ENCODE results near the gene ARHGAP31. TPM values are rescaled to one million over a fixed set of nuclear protein-coding genes. Genes with fewer than 3 reads are reported as not detected.

Gene ARHGAP31
- total and polyA plus RNA-seq, 4 donors: 0.99 to 4.6 (median 2.6) TPM

- TF ChIP-seq JUND (IDR thresholded peaks at IDR 0.05) (no peak), HNF4A (conservative IDR thresholded peaks at IDR 0.05) (no peak)
Measured at GRCh38 chr3:119428538-119428937, 134.4 kb downstream of the ARHGAP31 start (continued).

DNA sequence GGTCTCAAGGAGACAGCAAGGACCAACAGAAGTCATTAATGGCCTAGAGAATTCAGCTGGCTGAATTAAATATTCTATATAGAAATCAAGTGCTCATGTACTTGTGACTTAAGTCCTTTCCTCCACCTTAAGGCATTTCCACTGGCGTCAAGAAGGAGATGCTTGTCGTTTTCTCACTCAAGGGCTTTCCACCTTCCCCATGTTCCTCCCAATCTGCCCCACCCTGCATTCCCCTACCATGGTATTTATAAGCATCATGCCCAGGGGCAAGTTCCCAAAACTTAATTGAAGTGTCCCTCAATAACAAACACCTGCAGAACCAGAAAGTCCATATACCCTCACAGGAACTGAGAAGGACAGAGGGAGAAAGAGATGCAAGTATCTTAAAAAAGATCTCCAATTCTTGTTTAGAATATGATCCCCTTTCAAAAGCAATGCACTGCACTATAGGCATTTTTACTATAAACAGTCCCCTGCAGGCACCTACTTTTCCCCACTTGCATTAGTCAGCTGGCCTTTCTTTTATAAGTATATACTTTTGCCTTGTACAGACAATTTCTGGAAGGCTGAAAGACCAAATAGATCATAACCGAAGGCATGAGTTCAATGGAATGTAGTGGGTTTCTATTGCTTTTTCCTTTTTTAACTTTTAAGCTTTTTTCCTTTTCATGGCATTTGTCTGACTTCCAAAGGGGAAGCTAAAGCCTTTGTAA is 139.6 kb downstream of the ARHGAP31 start:
- Histone ChIP-seq H3K4me1 (ENCODE audit: control insufficient read depth in 4 of 4, insufficient read depth in 4 of 4, low read length in 3 of 4) (no peaks in the 10 kb centered on the region), H3K36me3 (ENCODE audit: control insufficient read depth in 4 of 4, insufficient read depth in 3 of 4, low read depth in 1 of 4, low read length in 3 of 4) (peaks cover 31 to 91% (median 88%) of the 10 kb centered on the region in 4 donors), H3K4me3 (ENCODE audit: low read depth in 1 of 3, low read length in 3 of 3) (no peak overlapping the region), H3K27ac (ENCODE audit: low read depth in 1 of 2, low read length in 2 of 2) (no peak overlapping the region), H3K27me3 (ENCODE audit: control insufficient read depth in 4 of 4, insufficient read depth in 4 of 4, low read length in 3 of 4) (no peaks in the 10 kb centered on the region), H3K9ac (ENCODE audit: low read depth in 1 of 2, low read length in 2 of 2) (no peak overlapping the region), H3K9me3 (ENCODE audit: control insufficient read depth in 4 of 4, low read length in 3 of 4) (peaks cover 5 to 17% (median 8%) of the 10 kb centered on the region in 4 donors)
- TF ChIP-seq FOXA1 (IDR thresholded peaks at IDR 0.05): no peak
- TF ChIP-seq, protein P1, sequence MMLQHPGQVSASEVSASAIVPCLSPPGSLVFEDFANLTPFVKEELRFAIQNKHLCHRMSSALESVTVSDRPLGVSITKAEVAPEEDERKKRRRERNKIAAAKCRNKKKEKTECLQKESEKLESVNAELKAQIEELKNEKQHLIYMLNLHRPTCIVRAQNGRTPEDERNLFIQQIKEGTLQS (IDR thresholded peaks at IDR 0.05): no peak
- no peak for TF ChIP-seq GABPA (IDR thresholded peaks at IDR 0.05 in 1 of 2, conservative IDR thresholded peaks at IDR 0.05 in 1 of 2)
- no peak for TF ChIP-seq MAX (IDR thresholded peaks at IDR 0.05)
- TF ChIP-seq TAF1 (conservative IDR thresholded peaks at IDR 0.05): no peak
- no peak for TF ChIP-seq ZBTB33 (IDR thresholded peaks at IDR 0.05)
- no peak for TF ChIP-seq RAD21 (IDR thresholded peaks at IDR 0.05)
- TF ChIP-seq HNF4A (conservative IDR thresholded peaks at IDR 0.05): no peak
- no peak for TF ChIP-seq HNF4G (IDR thresholded peaks at IDR 0.05)
- TF ChIP-seq, protein P2, sequence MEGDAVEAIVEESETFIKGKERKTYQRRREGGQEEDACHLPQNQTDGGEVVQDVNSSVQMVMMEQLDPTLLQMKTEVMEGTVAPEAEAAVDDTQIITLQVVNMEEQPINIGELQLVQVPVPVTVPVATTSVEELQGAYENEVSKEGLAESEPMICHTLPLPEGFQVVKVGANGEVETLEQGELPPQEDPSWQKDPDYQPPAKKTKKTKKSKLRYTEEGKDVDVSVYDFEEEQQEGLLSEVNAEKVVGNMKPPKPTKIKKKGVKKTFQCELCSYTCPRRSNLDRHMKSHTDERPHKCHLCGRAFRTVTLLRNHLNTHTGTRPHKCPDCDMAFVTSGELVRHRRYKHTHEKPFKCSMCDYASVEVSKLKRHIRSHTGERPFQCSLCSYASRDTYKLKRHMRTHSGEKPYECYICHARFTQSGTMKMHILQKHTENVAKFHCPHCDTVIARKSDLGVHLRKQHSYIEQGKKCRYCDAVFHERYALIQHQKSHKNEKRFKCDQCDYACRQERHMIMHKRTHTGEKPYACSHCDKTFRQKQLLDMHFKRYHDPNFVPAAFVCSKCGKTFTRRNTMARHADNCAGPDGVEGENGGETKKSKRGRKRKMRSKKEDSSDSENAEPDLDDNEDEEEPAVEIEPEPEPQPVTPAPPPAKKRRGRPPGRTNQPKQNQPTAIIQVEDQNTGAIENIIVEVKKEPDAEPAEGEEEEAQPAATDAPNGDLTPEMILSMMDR (IDR thresholded peaks at IDR 0.05; ENCODE audit: low read depth, low read length, missing input control): no peak
- no peak for TF ChIP-seq RXRA (IDR thresholded peaks at IDR 0.05)
- TF ChIP-seq SP1 (IDR thresholded peaks at IDR 0.05): no peak
- no peak for TF ChIP-seq EGR1 (IDR thresholded peaks at IDR 0.05; ENCODE audit: low read depth in 2 of 2)
- no peak for TF ChIP-seq YY1 (IDR thresholded peaks at IDR 0.05)
- no peak for TF ChIP-seq REST (IDR thresholded peaks at IDR 0.05)
- DNase-seq (ENCODE audit: low spot score): no peak
- 96% methylated on average over 3 of the region's 3 CpGs for WGBS
